Measurements from ENCODE around the gene RBFOX2. TPM values are rescaled to one million over a fixed set of nuclear protein-coding genes. Genes with fewer than 3 reads are reported as not detected.
A peak's percentile ranks its signal among the peaks of the same experiment; 100 is the strongest.

RBFOX2 gene
- total and polyA plus RNA-seq, 2 experiments from 2014 or later, result 88.8 to 131 TPM

GRCh38 chr22:36026741-36027140, 1.9 kb downstream of the RBFOX2 start (continued):
- TF ChIP-seq JUNB (IDR thresholded peaks at IDR 0.05; ENCODE audit: unreplicated experiment) (no peak), NANOG (IDR thresholded peaks at IDR 0.05; ENCODE audit: borderline replicate concordance) (no peak), CREB1 (CRISPR knock-in tag; IDR thresholded peaks at IDR 0.05; ENCODE audit: low read depth) (no peak), POLR2AphosphoS5 (IDR thresholded peaks at IDR 0.05; ENCODE audit: low read depth) (no peak), EZH2 (IDR thresholded peaks at IDR 0.05; ENCODE audit: low read depth, unreplicated experiment) (no peak), STAT1 (IDR thresholded peaks at IDR 0.05; ENCODE audit: unreplicated experiment) (no peak)

GRCh38 chr22:36022697-36023096, 5.9 kb downstream of the RBFOX2 start:
- no peak overlapping the region for H3K4me3 Mint-ChIP-seq
- Histone ChIP-seq H3K4me1 (ENCODE audit: insufficient read depth) (peaks cover 33% of the 10 kb centered on the region), H3K27me3 (ENCODE audit: insufficient read depth) (no peaks in the 10 kb centered on the region), H3K9me2 (ENCODE audit: insufficient read depth) (no peaks in the 10 kb centered on the region), H3F3A (replicated peaks; ENCODE audit: low read depth) (no peaks in the 10 kb centered on the region), H3K4me3 (no peak overlapping the region), H3K36me3 (ENCODE audit: insufficient read depth) (no peaks in the 10 kb centered on the region), H3K27ac (ENCODE audit: low read depth) (no peak overlapping the region), H3K4me2 (no peak overlapping the region), H3K79me2 (replicated peaks; ENCODE audit: insufficient read depth) (peaks cover 100% of the 10 kb centered on the region), H2AFZ (no peak overlapping the region), H4K20me1 (replicated peaks; ENCODE audit: insufficient read depth) (peaks cover 33% of the 10 kb centered on the region)
- H3K27ac Mint-ChIP-seq, result peak overlapping the region; percentile 46; the same call in 1 of the 2 replicates
- peaks cover 41% of the 10 kb centered on the region for H3K4me1 Mint-ChIP-seq
- no peak for TF ChIP-seq JUNB (IDR thresholded peaks at IDR 0.05; ENCODE audit: unreplicated experiment)
- no peak for TF ChIP-seq CTCF (conservative IDR thresholded peaks at IDR 0.05; ENCODE audit: low read depth in 2 of 2)
- no peak for TF ChIP-seq ZNF331 (CRISPR knock-in tag; IDR thresholded peaks at IDR 0.05; ENCODE audit: low read depth)
- ATAC-seq (no peak), DNase-seq (ENCODE audit: low spot score) (no peak)
- H3K36me3 Mint-ChIP-seq (ENCODE audit: low read depth), result peaks cover 19% of the 10 kb centered on the region; the same call in 2 of the 3 replicates
- no peaks in the 10 kb centered on the region; the same call in 2 of the 3 replicates for H3K9me3 Mint-ChIP-seq
- peaks cover 10% of the 10 kb centered on the region for H3K27me3 Mint-ChIP-seq (ENCODE audit: insufficient read depth, low read depth, poor library complexity)

GRCh38 chr22:36022162-36022561, 6.5 kb downstream of the RBFOX2 start:
- H3K4me2 ChIP-seq, result no peak overlapping the region
- no peaks in the 10 kb centered on the region for H3K9me2 ChIP-seq (ENCODE audit: insufficient read depth)
- H3K27me3 ChIP-seq (ENCODE audit: insufficient read depth), result no peaks in the 10 kb centered on the region
- H3K79me2 ChIP-seq (replicated peaks; ENCODE audit: insufficient read depth), result peaks cover 100% of the 10 kb centered on the region
- ATAC-seq (no peak), DNase-seq (ENCODE audit: low spot score) (no peak)
- H3K4me3 ChIP-seq, result no peak overlapping the region
- H2AFZ ChIP-seq, result no peak overlapping the region
- Mint-ChIP-seq H3K36me3 (ENCODE audit: low read depth) (peaks cover 19% of the 10 kb centered on the region; the same call in 2 of the 3 replicates), H3K27me3 (ENCODE audit: insufficient read depth, low read depth, poor library complexity) (peaks cover 7% of the 10 kb centered on the region), H3K4me1 (peaks cover 39% of the 10 kb centered on the region), H3K27ac (peak overlapping the region; percentile 46; the same call in 1 of the 2 replicates), H3K4me3 (no peak overlapping the region), H3K9me3 (no peaks in the 10 kb centered on the region; the same call in 2 of the 3 replicates)
- H4K20me1 ChIP-seq (replicated peaks; ENCODE audit: insufficient read depth), result peaks cover 34% of the 10 kb centered on the region
- H3K27ac ChIP-seq (ENCODE audit: low read depth), result no peak overlapping the region
- H3K4me1 ChIP-seq (ENCODE audit: insufficient read depth), result peaks cover 34% of the 10 kb centered on the region
- no peaks in the 10 kb centered on the region for H3F3A ChIP-seq (replicated peaks; ENCODE audit: low read depth)
- H3K36me3 ChIP-seq (ENCODE audit: insufficient read depth), result no peaks in the 10 kb centered on the region
- TF ChIP-seq EZH2phosphoT487 (IDR thresholded peaks at IDR 0.05; ENCODE audit: unreplicated experiment) (no peak), REST (IDR thresholded peaks at IDR 0.05; ENCODE audit: unreplicated experiment) (no peak), POLR2AphosphoS5 (IDR thresholded peaks at IDR 0.05; ENCODE audit: low read depth) (no peak), EZH2 (IDR thresholded peaks at IDR 0.05; ENCODE audit: low read depth, unreplicated experiment) (no peak), CTCF (conservative IDR thresholded peaks at IDR 0.05; ENCODE audit: low read depth in 2 of 2) (no peak), ZNF331 (CRISPR knock-in tag; IDR thresholded peaks at IDR 0.05; ENCODE audit: low read depth) (no peak), STAT1 (IDR thresholded peaks at IDR 0.05; ENCODE audit: unreplicated experiment) (no peak), CREB1 (CRISPR knock-in tag; IDR thresholded peaks at IDR 0.05; ENCODE audit: low read depth) (no peak)

Measured in GM23338 (cell line).